ENCODE data around the gene PRODH2.
"Not testable (repeated sequence)": the region's sequence is repeated elsewhere in the genome, so short reads cannot be mapped to it uniquely, and the experiment has no call there.

The PRODH2 gene

GRCh38 chr19:35843676-35844481, 31.2 kb upstream of the PRODH2 start:
- no peaks in the 10 kb centered on the region for H3K9me3 ChIP-seq (ENCODE audit: control insufficient read depth, low read length)
- no peak for DNase-seq
- no peaks in the 10 kb centered on the region for H3K36me3 ChIP-seq (ENCODE audit: control insufficient read depth, insufficient read depth, low read length)
- H3K27ac ChIP-seq (ENCODE audit: insufficient read depth, low read length, poor library complexity, severe bottlenecking) = no peak overlapping the region
- peaks cover 36% of the 10 kb centered on the region for H3K27me3 ChIP-seq (replicated peaks; ENCODE audit: control insufficient read depth, insufficient read depth, low read length, poor library complexity, severe bottlenecking)
- no peak overlapping the region for H3K4me3 ChIP-seq (ENCODE audit: insufficient read depth, low read depth, low read length, poor library complexity, severe bottlenecking)
- peaks cover 10% of the 10 kb centered on the region for H3K4me1 ChIP-seq (ENCODE audit: control insufficient read depth, insufficient read depth, low read length, poor library complexity, severe bottlenecking)

- Histone ChIP-seq H3K4me3 (ENCODE audit: insufficient read depth, low read depth, low read length, poor library complexity, severe bottlenecking) (no peak overlapping the region), H3K36me3 (ENCODE audit: control insufficient read depth, insufficient read depth, low read length) (no peaks in the 10 kb centered on the region), H3K4me1 (ENCODE audit: control insufficient read depth, insufficient read depth, low read length, poor library complexity, severe bottlenecking) (peaks cover 10% of the 10 kb centered on the region), H3K27me3 (replicated peaks; ENCODE audit: control insufficient read depth, insufficient read depth, low read length, poor library complexity, severe bottlenecking) (peaks cover 33% of the 10 kb centered on the region), H3K27ac (ENCODE audit: insufficient read depth, low read length, poor library complexity, severe bottlenecking) (no peak overlapping the region), H3K9me3 (ENCODE audit: control insufficient read depth, low read length) (no peaks in the 10 kb centered on the region)
- no peak for DNase-seq
Observed at GRCh38 chr19:35842666-35843272, 30.1 kb upstream of the PRODH2 start.

- peaks cover 31% of the 10 kb centered on the region for H3K27me3 ChIP-seq (replicated peaks; ENCODE audit: control insufficient read depth, insufficient read depth, low read length, poor library complexity, severe bottlenecking)
- H3K36me3 ChIP-seq (ENCODE audit: control insufficient read depth, insufficient read depth, low read length) = no peaks in the 10 kb centered on the region
- H3K9me3 ChIP-seq (ENCODE audit: control insufficient read depth, low read length) = no peaks in the 10 kb centered on the region
- peaks cover 10% of the 10 kb centered on the region for H3K4me1 ChIP-seq (ENCODE audit: control insufficient read depth, insufficient read depth, low read length, poor library complexity, severe bottlenecking)
- DNase-seq = no peak
- H3K4me3 ChIP-seq (ENCODE audit: insufficient read depth, low read depth, low read length, poor library complexity, severe bottlenecking) = no peak overlapping the region
- H3K27ac ChIP-seq (ENCODE audit: insufficient read depth, low read length, poor library complexity, severe bottlenecking) = no peak overlapping the region
Observed at GRCh38 chr19:35841961-35842595, 29.4 kb upstream of the PRODH2 start.

GRCh38 chr19:35836096-35836495, 23.5 kb upstream of the PRODH2 start:
- H3K27me3 ChIP-seq (replicated peaks; ENCODE audit: control insufficient read depth, insufficient read depth, low read length, poor library complexity, severe bottlenecking); H3K9me3 ChIP-seq (ENCODE audit: control insufficient read depth, low read length); DNase-seq: not testable (repeated sequence)

GRCh38 chr19:35833972-35834371, 21.3 kb upstream of the PRODH2 start:
- H3K9me3 ChIP-seq (ENCODE audit: control insufficient read depth, low read length) = no peaks in the 10 kb centered on the region
- H3K4me1 ChIP-seq (ENCODE audit: control insufficient read depth, insufficient read depth, low read length, poor library complexity, severe bottlenecking) = no peaks in the 10 kb centered on the region
- H3K27me3 ChIP-seq (replicated peaks; ENCODE audit: control insufficient read depth, insufficient read depth, low read length, poor library complexity, severe bottlenecking) = peaks cover 3% of the 10 kb centered on the region
- DNase-seq = no peak
- no peak overlapping the region for H3K27ac ChIP-seq (ENCODE audit: insufficient read depth, low read length, poor library complexity, severe bottlenecking)
- no peaks in the 10 kb centered on the region for H3K36me3 ChIP-seq (ENCODE audit: control insufficient read depth, insufficient read depth, low read length)
- no peak overlapping the region for H3K4me3 ChIP-seq (ENCODE audit: insufficient read depth, low read depth, low read length, poor library complexity, severe bottlenecking)

More at GRCh38 chr19:35836096-35836495, 23.5 kb upstream of the PRODH2 start:
- not testable (repeated sequence) for H3K36me3 ChIP-seq (ENCODE audit: control insufficient read depth, insufficient read depth, low read length); H3K4me3 ChIP-seq (ENCODE audit: insufficient read depth, low read depth, low read length, poor library complexity, severe bottlenecking); H3K4me1 ChIP-seq (ENCODE audit: control insufficient read depth, insufficient read depth, low read length, poor library complexity, severe bottlenecking); H3K27ac ChIP-seq (ENCODE audit: insufficient read depth, low read length, poor library complexity, severe bottlenecking)

- Histone ChIP-seq H3K4me1 (ENCODE audit: control insufficient read depth, insufficient read depth, low read length, poor library complexity, severe bottlenecking) (no peaks in the 10 kb centered on the region), H3K27me3 (replicated peaks; ENCODE audit: control insufficient read depth, insufficient read depth, low read length, poor library complexity, severe bottlenecking) (peaks cover 3% of the 10 kb centered on the region), H3K4me3 (ENCODE audit: insufficient read depth, low read depth, low read length, poor library complexity, severe bottlenecking) (no peak overlapping the region), H3K36me3 (ENCODE audit: control insufficient read depth, insufficient read depth, low read length) (no peaks in the 10 kb centered on the region), H3K27ac (ENCODE audit: insufficient read depth, low read length, poor library complexity, severe bottlenecking) (no peak overlapping the region), H3K9me3 (ENCODE audit: control insufficient read depth, low read length) (no peaks in the 10 kb centered on the region)
- no peak for DNase-seq
Observed at GRCh38 chr19:35832054-35832453, 19.4 kb upstream of the PRODH2 start.

- Histone ChIP-seq H3K27ac (ENCODE audit: insufficient read depth, low read length, poor library complexity, severe bottlenecking) (no peak overlapping the region), H3K4me1 (ENCODE audit: control insufficient read depth, insufficient read depth, low read length, poor library complexity, severe bottlenecking) (no peaks in the 10 kb centered on the region), H3K4me3 (ENCODE audit: insufficient read depth, low read depth, low read length, poor library complexity, severe bottlenecking) (no peak overlapping the region), H3K36me3 (ENCODE audit: control insufficient read depth, insufficient read depth, low read length) (no peaks in the 10 kb centered on the region), H3K9me3 (ENCODE audit: control insufficient read depth, low read length) (no peaks in the 10 kb centered on the region), H3K27me3 (replicated peaks; ENCODE audit: control insufficient read depth, insufficient read depth, low read length, poor library complexity, severe bottlenecking) (peaks cover 3% of the 10 kb centered on the region)
- no peak for DNase-seq
Observed at GRCh38 chr19:35830986-35831385, 18.3 kb upstream of the PRODH2 start.

GRCh38 chr19:35828692-35829301, 16.2 kb upstream of the PRODH2 start:
- peaks cover 3% of the 10 kb centered on the region for H3K27me3 ChIP-seq (replicated peaks; ENCODE audit: control insufficient read depth, insufficient read depth, low read length, poor library complexity, severe bottlenecking)
- H3K9me3 ChIP-seq (ENCODE audit: control insufficient read depth, low read length) = no peaks in the 10 kb centered on the region
- H3K4me3 ChIP-seq (ENCODE audit: insufficient read depth, low read depth, low read length, poor library complexity, severe bottlenecking) = no peak overlapping the region
- no peak overlapping the region for H3K27ac ChIP-seq (ENCODE audit: insufficient read depth, low read length, poor library complexity, severe bottlenecking)
- H3K4me1 ChIP-seq (ENCODE audit: control insufficient read depth, insufficient read depth, low read length, poor library complexity, severe bottlenecking) = no peaks in the 10 kb centered on the region
- H3K36me3 ChIP-seq (ENCODE audit: control insufficient read depth, insufficient read depth, low read length) = no peaks in the 10 kb centered on the region
- peak in 1 of 3 donors; percentile 16 for DNase-seq

- H3K4me1 ChIP-seq (ENCODE audit: control insufficient read depth, insufficient read depth, low read length, poor library complexity, severe bottlenecking) = no peaks in the 10 kb centered on the region
- DNase-seq = no peak
- no peaks in the 10 kb centered on the region for H3K36me3 ChIP-seq (ENCODE audit: control insufficient read depth, insufficient read depth, low read length)
- H3K27me3 ChIP-seq (replicated peaks; ENCODE audit: control insufficient read depth, insufficient read depth, low read length, poor library complexity, severe bottlenecking) = no peaks in the 10 kb centered on the region
- no peak overlapping the region for H3K4me3 ChIP-seq (ENCODE audit: insufficient read depth, low read depth, low read length, poor library complexity, severe bottlenecking)
- H3K27ac ChIP-seq (ENCODE audit: insufficient read depth, low read length, poor library complexity, severe bottlenecking) = no peak overlapping the region
- H3K9me3 ChIP-seq (ENCODE audit: control insufficient read depth, low read length) = no peaks in the 10 kb centered on the region
Observed at GRCh38 chr19:35824150-35824549, 11.5 kb upstream of the PRODH2 start.

- no peaks in the 10 kb centered on the region for H3K36me3 ChIP-seq (ENCODE audit: control insufficient read depth, insufficient read depth, low read length)
- no peak overlapping the region for H3K27ac ChIP-seq (ENCODE audit: insufficient read depth, low read length, poor library complexity, severe bottlenecking)
- no peak overlapping the region for H3K4me3 ChIP-seq (ENCODE audit: insufficient read depth, low read depth, low read length, poor library complexity, severe bottlenecking)
- DNase-seq = no peak
- no peaks in the 10 kb centered on the region for H3K9me3 ChIP-seq (ENCODE audit: control insufficient read depth, low read length)
- no peaks in the 10 kb centered on the region for H3K27me3 ChIP-seq (replicated peaks; ENCODE audit: control insufficient read depth, insufficient read depth, low read length, poor library complexity, severe bottlenecking)
- H3K4me1 ChIP-seq (ENCODE audit: control insufficient read depth, insufficient read depth, low read length, poor library complexity, severe bottlenecking) = no peaks in the 10 kb centered on the region
Observed at GRCh38 chr19:35822579-35822978, 9.9 kb upstream of the PRODH2 start.
